Panc1 (cell line): ENCODE data around the gene DMTF1. TPM values are rescaled to one million over a fixed set of nuclear protein-coding genes. Genes with fewer than 3 reads are reported as not detected.
"Not testable (repeated sequence)": the region's sequence is repeated elsewhere in the genome, so short reads cannot be mapped to it uniquely, and the experiment has no call there.

Experiments
- ATAC-seq: fragments of 200-7000 bp; cut with Tn5 transposase; 2 replicates; pipeline ENCODE4 v1.9.1; 2020; ENCODE audit warnings: mild to moderate bottlenecking, moderate library complexity
- BruUV-seq: library from RNA; stranded (reverse); fragments of 400-500 nt; replicated peaks from 2 replicates; lab custom pipeline; 2021; lab: Mats Ljungman, UMichigan
- CTCF ChIA-PET: fragments of 300-600 bp; sonication (Branson Sonifier 250); formaldehyde crosslinking; loops from one replicate; lab custom pipeline; 2022; ENCODE audit warnings: antibody characterized with exemption; lab: Charles Lee
- POLR2A ChIA-PET: fragments of 300-600 bp; sonication (Branson Sonifier 250); formaldehyde crosslinking; loops from one replicate; lab custom pipeline; 2022; ENCODE audit warnings: antibody characterized with exemption; lab: Charles Lee
- DNase-seq: peaks from one replicate; pipeline ENCODE4 v3.0.0-alpha.2; 2010; ENCODE audit warnings: low read depth, low spot score
- H3K27ac ChIP-seq: 2 replicates; pipeline ENCODE4 v1.5.1; 2011; ENCODE audit warnings: mild to moderate bottlenecking, low read length, inconsistent platforms
- H3K27me3 ChIP-seq: fragments of 200-500 bp; sonication (Bioruptor generic); 2 replicates; pipeline ENCODE4 v1.6.0; 2014; ENCODE audit warnings: low read length, inconsistent platforms; ENCODE audit not compliant: control insufficient read depth, insufficient read depth
- H3K36me3 ChIP-seq: fragments of 200-500 bp; sonication (Bioruptor generic); 2 replicates; pipeline ENCODE4 v1.5.1; 2014; ENCODE audit warnings: inconsistent platforms, mild to moderate bottlenecking, low read length, moderate library complexity; ENCODE audit not compliant: control insufficient read depth, insufficient read depth
- H3K4me1 ChIP-seq: 2 replicates; pipeline ENCODE4 v1.5.1; 2011; ENCODE audit warnings: inconsistent platforms, mild to moderate bottlenecking, low read length, moderate library complexity; ENCODE audit not compliant: control insufficient read depth, insufficient read depth
- H3K4me3 ChIP-seq, 2 experiments: 2 replicates each; pipeline ENCODE4 v1.5.1; 2011 to 2012; ENCODE audit warnings: low read depth in 2 of 2, low read length in 2 of 2, mild to moderate bottlenecking in 2 of 2, inconsistent platforms in 1 of 2, moderate library complexity in 1 of 2
- H3K9me3 ChIP-seq: fragments of 200-500 bp; sonication (Bioruptor generic); 2 replicates; pipeline ENCODE4 v1.5.1; 2014; ENCODE audit warnings: low read depth, mild to moderate bottlenecking, inconsistent platforms, low read length, moderate library complexity; ENCODE audit not compliant: control insufficient read depth, insufficient read depth
- POLR2AphosphoS5 ChIP-seq: IDR thresholded peaks from 2 replicates; pipeline ENCODE4 v1.6.1; 2012; ENCODE audit warnings: mild to moderate bottlenecking, low read depth, low read length, moderate library complexity
- SIN3A ChIP-seq: IDR thresholded peaks from 2 replicates; pipeline ENCODE4 v1.6.1; 2012; ENCODE audit warnings: low read depth, mild to moderate bottlenecking, low read length, moderate library complexity, borderline replicate concordance; ENCODE audit not compliant: insufficient read depth
- TCF7L2 ChIP-seq: IDR thresholded peaks from 2 replicates; pipeline ENCODE4 v1.6.1; 2011; ENCODE audit warnings: mild to moderate bottlenecking, low read depth, low read length, inconsistent platforms
- in situ Hi-C: cut with HindIII; loops from 2 replicates; pipeline ENCODE4 v1.10.0; 2016; ENCODE audit warnings: low sequenced_read_pairs, low pct_unique_long_range_greater_than_20kb
- intact Hi-C: fragments of 100-400 bp; cut with micrococcal nuclease; formaldehyde crosslinking; loops from one replicate; pipeline ENCODE4 v1.10.0; 2022; ENCODE audit not compliant: unreplicated experiment
- total RNA-seq: library from RNA; stranded (reverse); gene quantifications from one replicate; pipeline ENCODE4 v1.2.1, GENCODE V29; 2021; ENCODE audit not compliant: unreplicated experiment
- TF ChIP-seq, protein P1 (sequence below): fragments of 450-650 bp; IDR thresholded peaks from 2 replicates; pipeline ENCODE4 v1.5.1; 2017; ENCODE audit warnings: mild to moderate bottlenecking
- TF ChIP-seq, protein P2 (sequence below), 2 experiments: IDR thresholded peaks; 2 replicates each; pipeline ENCODE4 v1.6.1; 2011 to 2012; ENCODE audit warnings: low read depth in 2 of 2, control low read depth in 1 of 2, low read length in 1 of 2, mild to moderate bottlenecking in 1 of 2, moderate library complexity in 1 of 2; ENCODE audit not compliant: insufficient read depth in 1 of 2

Gene DMTF1
- total RNA-seq, 1 experiment from 2014 or later = 54.0 TPM

DNA sequence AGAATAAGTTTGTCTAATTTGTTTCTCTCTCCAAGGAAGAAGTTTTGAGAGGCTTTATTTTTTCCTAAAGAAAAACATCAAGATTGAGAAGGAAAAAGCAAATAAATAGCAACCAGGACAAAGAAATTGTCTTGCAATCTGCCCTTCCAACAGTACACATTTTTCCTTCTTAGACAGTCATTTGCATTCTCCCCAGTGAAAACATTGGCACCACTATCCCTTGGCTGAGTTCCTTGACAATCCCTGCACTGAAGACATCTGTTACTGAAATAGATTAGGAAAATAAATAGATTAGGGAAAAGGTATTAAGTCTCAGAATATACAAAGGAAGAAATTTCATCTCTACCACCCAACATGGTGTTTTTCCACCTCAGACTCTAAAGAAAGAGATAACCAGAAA lies 79.5 kb downstream of the DMTF1 start:
- TF ChIP-seq POLR2AphosphoS5 = no peak
- TF ChIP-seq, protein P1, sequence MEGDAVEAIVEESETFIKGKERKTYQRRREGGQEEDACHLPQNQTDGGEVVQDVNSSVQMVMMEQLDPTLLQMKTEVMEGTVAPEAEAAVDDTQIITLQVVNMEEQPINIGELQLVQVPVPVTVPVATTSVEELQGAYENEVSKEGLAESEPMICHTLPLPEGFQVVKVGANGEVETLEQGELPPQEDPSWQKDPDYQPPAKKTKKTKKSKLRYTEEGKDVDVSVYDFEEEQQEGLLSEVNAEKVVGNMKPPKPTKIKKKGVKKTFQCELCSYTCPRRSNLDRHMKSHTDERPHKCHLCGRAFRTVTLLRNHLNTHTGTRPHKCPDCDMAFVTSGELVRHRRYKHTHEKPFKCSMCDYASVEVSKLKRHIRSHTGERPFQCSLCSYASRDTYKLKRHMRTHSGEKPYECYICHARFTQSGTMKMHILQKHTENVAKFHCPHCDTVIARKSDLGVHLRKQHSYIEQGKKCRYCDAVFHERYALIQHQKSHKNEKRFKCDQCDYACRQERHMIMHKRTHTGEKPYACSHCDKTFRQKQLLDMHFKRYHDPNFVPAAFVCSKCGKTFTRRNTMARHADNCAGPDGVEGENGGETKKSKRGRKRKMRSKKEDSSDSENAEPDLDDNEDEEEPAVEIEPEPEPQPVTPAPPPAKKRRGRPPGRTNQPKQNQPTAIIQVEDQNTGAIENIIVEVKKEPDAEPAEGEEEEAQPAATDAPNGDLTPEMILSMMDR = no peak
- no peak for TF ChIP-seq SIN3A
- TF ChIP-seq, protein P2, sequence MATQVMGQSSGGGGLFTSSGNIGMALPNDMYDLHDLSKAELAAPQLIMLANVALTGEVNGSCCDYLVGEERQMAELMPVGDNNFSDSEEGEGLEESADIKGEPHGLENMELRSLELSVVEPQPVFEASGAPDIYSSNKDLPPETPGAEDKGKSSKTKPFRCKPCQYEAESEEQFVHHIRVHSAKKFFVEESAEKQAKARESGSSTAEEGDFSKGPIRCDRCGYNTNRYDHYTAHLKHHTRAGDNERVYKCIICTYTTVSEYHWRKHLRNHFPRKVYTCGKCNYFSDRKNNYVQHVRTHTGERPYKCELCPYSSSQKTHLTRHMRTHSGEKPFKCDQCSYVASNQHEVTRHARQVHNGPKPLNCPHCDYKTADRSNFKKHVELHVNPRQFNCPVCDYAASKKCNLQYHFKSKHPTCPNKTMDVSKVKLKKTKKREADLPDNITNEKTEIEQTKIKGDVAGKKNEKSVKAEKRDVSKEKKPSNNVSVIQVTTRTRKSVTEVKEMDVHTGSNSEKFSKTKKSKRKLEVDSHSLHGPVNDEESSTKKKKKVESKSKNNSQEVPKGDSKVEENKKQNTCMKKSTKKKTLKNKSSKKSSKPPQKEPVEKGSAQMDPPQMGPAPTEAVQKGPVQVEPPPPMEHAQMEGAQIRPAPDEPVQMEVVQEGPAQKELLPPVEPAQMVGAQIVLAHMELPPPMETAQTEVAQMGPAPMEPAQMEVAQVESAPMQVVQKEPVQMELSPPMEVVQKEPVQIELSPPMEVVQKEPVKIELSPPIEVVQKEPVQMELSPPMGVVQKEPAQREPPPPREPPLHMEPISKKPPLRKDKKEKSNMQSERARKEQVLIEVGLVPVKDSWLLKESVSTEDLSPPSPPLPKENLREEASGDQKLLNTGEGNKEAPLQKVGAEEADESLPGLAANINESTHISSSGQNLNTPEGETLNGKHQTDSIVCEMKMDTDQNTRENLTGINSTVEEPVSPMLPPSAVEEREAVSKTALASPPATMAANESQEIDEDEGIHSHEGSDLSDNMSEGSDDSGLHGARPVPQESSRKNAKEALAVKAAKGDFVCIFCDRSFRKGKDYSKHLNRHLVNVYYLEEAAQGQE (IDR thresholded peaks at IDR 0.05; ENCODE audit: insufficient read depth in 1 of 2, low read depth in 2 of 2, low read length in 1 of 2) = no peak
- no peak for TF ChIP-seq TCF7L2
- Histone ChIP-seq H3K9me3 (no peaks in the 10 kb centered on the region), H3K27me3 (peaks cover 4% of the 10 kb centered on the region; the same call in 1 of the 2 replicates), H3K4me1 (no peaks in the 10 kb centered on the region), H3K4me3 (no peak overlapping the region), H3K36me3 (no peaks in the 10 kb centered on the region), H3K27ac (no peak overlapping the region)
- intact Hi-C loops = no loop called here
- in situ Hi-C loops = no loop called here
- ChIA-PET CTCF (no interaction called here), POLR2A (no interaction called here)
- no TSS peak for BruUV-seq
- ATAC-seq = no peak
- no peak for DNase-seq

DNA sequence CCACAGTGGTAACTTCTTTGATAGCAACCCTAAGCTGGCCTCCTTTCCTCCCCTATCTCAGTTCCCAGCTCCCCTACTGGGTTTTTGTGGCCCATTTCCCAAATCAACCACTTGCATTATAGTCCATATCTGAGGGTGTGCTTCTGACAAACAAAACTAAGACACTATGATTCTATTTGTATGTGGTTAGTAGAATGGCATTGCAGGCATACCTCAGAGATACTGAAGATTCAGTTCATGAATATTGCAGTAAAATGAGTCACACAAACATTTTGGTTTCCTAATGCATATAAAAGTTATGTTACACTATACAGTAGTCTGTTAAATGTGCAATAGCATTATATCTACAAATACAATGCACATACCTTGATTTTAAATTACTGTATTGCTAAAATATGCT lies 82.7 kb downstream of the DMTF1 start:
- DNase-seq (no peak), ATAC-seq (no peak)
- intact Hi-C loops (no loop called here), in situ Hi-C loops (no loop called here)
- CTCF ChIA-PET = no interaction called here
- POLR2A ChIA-PET = no interaction called here
- TF ChIP-seq SIN3A (no peak), TCF7L2 (no peak), POLR2AphosphoS5 (no peak)
- TF ChIP-seq, protein P2 (IDR thresholded peaks at IDR 0.05; ENCODE audit: insufficient read depth in 1 of 2, low read depth in 2 of 2, low read length in 1 of 2) = no peak
- TF ChIP-seq, protein P1 = no peak
- Histone ChIP-seq H3K27ac (no peak overlapping the region), H3K4me1 (no peaks in the 10 kb centered on the region), H3K27me3 (peaks cover 4% of the 10 kb centered on the region; the same call in 1 of the 2 replicates), H3K9me3 (no peaks in the 10 kb centered on the region), H3K36me3 (no peaks in the 10 kb centered on the region), H3K4me3 (no peak overlapping the region)
- BruUV-seq = no TSS peak

DNA sequence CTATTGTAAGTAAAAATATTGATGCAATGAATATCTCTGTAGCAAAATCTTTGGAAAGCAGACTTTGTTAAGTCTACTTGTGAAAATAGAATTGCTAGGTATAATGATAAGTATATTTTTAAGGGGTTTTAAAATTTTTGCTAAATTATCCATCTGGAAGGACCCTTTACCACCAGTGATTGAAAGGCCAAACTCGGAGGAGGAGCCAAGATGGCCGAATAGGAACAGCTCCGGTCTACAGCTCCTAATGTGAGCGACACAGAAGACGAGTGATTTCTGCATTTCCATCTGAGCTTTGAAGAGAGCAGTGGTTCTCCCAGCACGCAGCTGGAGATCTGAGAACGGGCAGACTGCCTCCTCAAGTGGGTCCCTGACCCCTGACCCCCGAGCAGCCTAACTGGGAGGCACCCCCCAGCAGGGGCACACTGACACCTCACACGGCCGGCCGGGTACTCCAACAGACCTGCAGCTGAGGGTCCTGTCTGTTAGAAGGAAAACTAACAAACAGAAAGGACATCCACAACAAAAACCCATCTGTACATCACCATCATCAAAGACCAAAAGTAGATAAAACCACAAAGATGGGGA lies 86.3 kb downstream of the DMTF1 start:
- CTCF ChIA-PET, H3K27me3 ChIP-seq, BruUV-seq, intact Hi-C loops, H3K27ac ChIP-seq, POLR2A ChIA-PET, H3K4me1 ChIP-seq, DNase-seq, ATAC-seq, H3K4me3 ChIP-seq, H3K9me3 ChIP-seq, in situ Hi-C loops, H3K36me3 ChIP-seq: not testable (repeated sequence)
